Hematopoietic multipotent progenitor cell treated with erythropoietin and hydrocortisone succinate and interleukin-3 and kit ligand, for 8 days (in vitro differentiated cells): Measurements from ENCODE around the gene NFKBIB.

Experiments used
- DNase-seq: peaks from one replicate; pipeline ENCODE4 v3.0.0-alpha.2; 2015

The NFKBIB gene

DNA sequence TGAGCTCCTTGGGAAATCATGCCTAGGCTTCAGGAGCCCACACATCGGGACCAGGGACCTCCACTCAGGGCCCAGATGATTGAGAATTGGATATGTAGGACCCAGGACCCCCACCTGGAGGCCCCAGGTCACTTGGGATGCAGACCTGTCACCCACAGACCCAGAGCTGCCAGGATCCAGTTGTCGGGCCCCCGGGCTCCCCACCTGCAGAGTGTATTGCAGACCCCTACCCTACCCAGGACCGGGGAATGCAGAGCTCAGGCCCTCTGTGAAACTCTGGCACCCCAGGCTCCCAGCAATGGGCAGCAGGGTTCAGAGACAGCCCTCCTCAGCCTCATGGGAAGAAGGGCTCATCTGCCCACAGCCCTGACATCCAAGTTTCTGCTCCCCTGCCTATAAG is 5.9 kb downstream of the NFKBIB start:
- DNase-seq = no peak

DNA sequence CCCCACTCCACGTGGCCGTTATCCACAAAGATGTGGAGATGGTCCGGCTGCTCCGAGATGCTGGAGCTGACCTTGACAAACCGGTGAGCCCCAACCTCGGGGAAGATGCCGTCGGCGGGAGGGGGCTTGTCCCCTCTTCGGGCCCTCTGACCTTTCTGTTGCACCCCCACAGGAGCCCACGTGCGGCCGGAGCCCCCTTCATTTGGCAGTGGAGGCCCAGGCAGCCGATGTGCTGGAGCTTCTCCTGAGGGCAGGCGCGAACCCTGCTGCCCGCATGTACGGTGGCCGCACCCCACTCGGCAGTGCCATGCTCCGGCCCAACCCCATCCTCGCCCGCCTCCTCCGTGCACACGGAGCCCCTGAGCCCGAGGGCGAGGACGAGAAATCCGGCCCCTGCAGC is 7.5 kb downstream of the NFKBIB start:
- no peak for DNase-seq

DNA sequence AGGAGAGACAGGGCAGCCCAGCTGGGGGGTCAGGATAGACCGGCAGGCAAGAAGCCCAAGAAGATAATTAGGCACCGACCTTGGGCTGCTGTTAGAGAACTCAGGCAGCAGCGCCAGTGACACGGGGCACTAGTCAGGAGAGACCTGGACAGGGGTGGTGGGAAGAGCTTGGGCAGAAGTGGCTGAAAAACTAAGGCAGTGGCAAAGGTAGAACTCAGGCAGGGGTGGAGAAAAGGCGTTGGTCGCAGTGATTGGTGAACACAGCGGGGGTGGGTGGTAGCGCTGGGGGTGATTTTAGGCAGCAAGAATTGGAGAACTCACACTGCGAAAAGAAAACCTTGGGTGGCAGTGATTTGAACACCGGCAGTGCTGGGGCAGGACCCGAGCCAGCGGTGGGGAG is 7.9 kb downstream of the NFKBIB start:
- no peak for DNase-seq

DNA sequence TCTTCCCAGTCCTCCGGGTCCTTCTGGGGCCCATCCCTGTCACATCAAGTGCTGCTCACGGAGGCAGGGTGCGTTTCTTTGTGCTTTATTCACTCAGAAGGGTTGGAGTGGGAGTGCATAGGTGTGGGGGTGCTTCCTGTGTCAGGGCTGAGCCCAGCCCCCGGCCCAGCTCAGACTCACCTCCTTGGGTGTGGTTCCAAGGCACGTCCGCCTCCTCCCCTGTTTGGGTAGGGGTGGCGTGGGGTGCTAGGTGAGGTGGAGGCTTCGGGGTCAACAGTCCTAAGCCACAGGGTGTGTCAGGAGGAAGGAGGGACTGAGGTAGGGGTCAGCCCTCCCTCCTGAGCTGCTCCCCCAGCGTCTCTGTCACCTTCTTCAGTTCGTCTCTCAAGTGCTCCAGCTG is 9.1 kb downstream of the NFKBIB start:
- no peak for DNase-seq

DNA sequence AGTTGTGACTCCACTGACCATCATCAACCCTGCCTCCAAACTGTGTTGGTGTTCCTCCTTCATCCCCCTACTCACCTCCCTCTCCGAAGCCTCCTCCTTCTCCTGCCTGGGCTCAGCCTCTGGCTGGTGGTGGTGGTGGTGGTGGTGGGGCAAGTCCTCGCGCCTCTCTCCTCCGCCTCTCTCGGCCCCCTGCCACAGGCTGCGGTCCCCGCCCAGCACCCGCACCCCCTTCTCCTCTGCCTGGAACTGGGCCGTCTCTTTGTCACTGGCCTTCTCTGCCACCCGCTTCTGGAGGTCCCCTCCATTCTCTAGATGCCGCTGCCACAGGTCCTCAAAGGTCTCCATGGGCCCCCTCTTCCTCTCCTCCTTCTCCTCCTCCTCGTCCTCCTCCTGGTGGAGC is 10.7 kb downstream of the NFKBIB start:
- DNase-seq = no peak

DNA sequence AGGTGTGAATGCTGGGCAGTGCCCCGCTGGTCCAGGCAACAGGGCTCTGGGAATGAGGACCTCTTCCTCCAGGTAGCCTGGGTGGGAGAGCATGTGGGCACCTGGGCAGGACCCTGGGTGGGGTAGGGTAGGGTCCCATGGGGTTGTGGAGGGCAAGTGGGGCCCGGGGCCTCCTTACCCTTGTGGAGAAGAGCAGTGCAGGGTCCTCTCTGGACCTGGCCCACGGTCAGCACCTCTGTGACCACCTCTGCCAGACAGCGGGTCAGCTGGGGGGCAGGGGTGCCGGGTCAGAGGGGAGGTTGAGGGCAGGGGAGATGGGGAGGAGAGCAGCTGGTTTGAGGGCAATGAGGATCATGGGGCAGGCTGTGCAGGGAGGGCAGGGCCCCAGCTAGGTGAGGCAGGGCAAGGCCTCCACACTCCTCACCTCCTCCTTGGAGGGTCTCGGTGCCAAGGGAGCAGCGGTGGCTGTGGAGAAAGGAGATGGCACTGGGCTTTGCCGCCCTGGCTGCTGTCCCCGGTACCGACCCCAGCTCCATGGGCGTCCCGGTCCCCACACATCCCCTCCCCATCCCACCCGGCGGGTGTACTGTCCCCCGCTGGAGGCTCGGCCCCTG is 11.7 kb downstream of the NFKBIB start:
- DNase-seq = no peak

DNA sequence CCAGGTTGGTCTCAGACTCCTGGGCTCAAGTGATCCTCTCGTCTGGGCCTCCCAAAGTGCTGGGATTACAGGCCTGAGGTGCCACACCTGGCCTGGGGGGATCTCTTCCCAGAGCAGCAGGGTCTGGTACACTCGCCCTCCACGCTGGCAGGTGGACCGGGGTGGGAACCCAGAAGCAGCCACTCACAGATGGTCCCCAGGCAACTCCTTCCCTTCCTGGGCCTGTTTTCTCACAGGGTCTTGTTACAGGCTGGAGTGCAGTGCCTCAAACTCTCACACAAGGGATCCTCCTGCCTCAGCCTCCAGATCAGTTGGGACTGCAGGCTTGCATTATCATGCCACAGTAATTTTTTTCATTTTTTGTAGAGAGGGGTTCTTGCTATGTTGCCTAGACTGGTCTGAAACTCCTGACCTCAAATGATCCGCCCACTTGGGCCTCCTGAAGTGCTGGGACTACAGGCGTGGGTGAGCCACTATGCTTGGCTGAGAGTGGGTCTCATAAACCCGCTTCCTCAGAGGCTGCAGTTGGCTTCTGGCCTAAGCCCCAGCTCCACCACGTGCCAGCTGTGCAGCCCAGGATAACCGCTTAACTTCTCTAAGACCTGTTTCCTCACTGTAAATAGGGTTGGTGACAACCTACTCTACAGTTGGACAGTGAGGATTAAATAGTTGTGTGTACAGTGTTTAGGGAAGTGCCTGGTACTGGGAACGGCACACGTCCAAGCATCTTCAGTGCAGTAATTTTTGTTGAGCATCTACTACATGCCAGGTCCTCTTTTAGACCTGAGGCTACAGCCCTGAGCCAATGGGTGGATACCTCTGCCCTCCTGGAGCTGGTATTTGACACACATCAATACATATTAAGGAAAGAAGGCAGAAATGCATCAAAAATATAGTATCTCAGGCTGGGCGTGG is 13.1 kb downstream of the NFKBIB start:
- peak; percentile 44 for DNase-seq

DNA sequence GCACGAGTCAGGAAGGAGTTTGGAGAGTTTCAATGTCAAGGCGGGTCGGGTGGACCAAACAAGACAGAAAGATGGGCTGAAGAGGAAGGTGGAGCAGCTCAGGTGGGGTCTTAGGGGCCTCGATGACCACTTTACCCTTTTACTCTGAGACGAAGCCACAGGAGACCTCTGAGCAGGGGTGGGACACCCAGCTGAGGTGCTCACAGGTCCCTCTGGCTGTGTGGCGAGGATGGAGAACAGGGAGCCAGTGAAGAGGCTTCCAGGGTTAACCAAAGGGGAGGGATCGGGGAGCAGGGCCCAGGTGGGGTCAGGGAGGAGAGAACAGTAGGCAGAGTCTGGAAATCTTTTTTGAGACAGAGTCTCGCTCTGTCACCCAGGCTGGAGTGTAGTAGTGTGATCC is 14.2 kb downstream of the NFKBIB start:
- no peak for DNase-seq

DNA sequence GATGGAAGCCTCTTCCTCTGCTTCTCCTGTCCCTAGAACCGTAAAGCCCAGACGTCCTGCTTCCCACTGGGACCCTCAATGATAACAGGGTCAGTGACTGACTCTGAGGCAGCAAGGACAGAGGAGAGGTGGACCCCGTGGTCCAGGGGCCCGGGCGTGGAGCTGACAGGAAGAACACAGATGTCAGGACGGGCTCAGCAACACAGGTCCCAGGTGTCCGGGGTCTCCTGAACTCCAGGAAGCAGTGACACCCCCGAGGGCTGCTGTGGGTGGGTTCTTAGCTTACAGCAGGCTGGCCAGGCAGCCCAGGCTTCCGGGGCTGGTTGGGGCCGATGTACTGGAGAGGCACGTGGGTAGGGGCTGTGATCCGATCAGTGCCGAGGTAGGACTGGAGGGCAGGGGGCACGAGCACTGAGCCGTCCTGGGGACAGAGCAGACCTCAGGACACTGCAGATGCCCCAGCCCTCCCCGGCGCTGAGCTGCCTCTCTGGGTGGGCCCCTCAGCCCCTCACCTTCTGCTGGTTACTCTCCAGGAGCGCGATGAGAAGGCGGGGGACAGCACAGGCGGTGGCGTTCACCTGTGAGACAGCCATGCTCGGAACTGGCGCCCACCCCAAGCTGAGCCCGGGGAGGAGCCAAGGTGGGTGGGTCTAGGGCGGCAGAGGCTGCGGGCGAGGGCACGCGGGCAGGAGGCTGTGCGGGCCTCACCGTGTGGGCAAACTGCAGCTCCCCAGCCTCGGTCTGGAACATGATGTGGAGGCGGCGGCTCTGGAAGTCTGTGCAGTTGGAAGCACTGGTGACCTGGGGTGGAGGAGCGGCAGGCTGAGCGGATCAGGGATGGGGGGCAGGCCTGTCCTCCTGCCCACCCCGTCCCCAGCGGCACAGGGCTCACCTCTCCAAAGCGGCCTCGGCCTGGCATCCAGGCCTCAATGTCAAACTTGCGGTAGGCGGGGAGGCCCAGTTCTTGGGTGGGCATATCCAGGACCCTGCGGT is 15.9 kb downstream of the NFKBIB start:
- no peak for DNase-seq

DNA sequence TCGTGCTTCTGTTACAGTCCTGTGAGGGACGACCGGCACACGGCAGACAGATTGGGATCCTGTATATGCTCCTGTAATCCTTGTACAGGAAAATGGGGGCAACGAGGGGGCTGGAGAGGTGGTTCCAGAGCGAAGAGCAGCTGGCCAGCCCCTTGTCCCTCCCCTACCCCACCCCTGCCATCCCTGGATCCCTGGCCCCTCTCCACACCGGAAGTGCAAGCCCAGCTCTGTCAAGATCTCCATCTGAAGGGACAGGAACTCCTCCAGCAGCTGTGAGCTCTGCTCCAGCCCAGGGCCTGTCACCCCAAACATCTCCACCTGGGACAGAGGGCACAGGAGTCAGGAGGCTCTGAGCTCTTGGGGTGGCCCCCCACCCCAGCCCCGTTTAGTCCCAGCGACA is 17.7 kb downstream of the NFKBIB start:
- no peak for DNase-seq

DNA sequence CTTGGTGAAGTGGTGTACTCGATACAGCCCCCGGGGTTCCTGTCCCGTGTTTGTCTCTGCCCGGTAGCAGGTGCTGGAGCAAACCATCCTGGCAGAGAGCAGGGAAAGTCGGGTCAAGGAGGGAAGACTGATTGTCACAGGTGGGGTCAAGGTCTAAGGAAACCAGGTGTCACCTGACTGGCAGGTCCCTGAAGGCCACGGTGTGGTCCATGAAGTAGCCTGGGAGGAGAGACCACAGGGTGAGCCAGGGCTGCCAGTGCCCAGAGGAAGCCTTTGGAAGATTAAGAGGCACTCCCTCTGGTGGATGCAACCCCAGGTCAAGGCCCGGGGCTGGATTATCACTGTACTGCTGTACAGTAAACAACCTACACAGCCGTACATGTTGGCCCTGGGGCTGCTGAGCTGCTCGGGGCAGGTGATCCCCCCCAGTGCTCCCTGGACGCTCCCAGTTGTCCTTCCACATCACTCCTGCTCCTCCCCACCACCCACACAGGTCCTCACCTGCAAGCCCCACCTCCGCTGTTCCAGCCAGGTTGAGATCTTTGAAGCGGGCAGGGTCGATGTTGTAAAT is 18.2 kb downstream of the NFKBIB start:
- peak; percentile 38 for DNase-seq

DNA sequence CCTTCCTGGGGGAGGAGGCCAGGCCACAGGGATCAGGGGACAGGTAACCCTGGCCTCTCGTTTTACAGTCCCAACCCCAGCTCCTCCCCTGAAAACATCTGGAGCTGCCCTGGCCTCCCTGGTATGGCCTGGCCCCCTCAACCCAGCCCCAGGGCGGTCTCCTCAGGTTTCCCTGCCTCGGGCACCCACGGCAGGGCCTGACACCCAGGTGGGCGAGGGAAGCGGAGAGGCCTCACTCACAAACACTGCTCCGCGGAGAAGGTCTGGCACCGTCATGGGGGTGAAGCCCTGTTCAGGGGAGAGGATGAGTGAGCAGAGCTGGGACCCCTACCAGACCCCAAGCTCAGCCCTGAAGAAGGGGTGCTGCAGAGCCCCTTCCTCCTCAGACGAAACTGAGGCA is 18.8 kb downstream of the NFKBIB start:
- no peak for DNase-seq

DNA sequence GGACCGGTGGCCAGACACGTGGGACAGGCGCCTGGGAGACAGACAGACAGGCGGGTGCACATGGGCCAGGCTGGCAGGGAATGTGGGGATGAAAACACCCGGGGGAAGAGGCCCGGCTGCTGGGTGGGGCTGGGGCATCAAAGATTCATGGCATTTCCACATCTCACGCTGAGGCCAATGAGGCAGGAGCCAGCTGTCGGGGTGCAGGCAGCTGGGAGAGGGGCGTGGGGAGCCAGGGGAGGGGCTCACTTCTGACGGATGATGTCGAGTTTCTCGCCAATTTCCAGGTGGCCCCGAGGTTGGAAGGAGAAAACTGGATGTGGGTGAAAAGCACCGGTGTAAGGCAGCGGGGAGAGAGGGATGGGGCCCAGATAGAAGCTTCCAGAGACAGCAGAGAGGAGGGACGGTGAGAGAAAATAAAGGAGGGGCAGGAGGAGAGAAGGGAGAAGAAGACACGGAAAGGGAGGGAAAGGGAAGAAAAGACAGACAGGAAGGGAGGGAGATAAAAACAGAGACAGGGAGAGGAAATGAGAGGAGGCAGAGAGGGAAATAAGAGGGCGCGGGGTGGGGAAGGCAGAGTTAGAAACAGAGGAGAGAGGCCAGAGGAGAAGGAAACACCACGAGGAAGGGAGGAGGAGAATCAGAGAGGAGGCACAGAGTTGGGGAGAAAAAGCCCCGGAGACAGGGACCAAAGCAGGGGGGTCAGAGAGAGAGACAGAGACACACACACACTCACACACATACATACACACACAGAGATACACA is 20.2 kb downstream of the NFKBIB start:
- no peak for DNase-seq

DNA sequence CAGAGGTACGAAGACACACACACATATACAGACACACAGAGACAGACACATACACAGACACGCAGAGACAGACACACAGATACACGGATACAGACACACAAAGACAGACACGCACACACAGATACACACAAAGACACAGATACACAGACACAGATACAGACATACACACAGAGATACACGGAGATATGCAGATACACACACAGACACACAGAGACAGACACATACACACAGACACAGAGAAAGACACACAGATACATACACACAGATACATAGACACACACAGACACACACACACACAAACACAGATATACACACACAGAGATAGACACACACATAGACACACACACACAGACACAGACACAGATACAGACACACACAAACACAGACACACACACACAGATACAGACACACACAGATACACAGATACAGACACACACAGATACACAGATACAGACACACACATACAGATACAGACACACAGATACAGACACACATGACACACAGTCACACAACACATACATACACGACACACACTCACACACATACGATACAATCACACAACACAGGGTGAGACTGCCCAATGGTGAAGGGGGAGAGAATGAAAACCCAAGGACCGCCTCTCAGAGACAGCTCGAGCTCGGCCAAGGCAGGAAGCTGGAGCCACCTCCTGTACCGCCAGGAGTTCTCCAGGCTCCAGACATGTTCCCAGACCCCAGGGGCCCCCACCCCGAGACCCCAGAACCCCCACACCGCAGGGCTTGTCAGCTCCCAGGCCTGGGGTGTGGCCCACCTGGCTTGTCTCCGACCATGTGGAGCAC is 21.0 kb downstream of the NFKBIB start:
- DNase-seq = no peak

DNA sequence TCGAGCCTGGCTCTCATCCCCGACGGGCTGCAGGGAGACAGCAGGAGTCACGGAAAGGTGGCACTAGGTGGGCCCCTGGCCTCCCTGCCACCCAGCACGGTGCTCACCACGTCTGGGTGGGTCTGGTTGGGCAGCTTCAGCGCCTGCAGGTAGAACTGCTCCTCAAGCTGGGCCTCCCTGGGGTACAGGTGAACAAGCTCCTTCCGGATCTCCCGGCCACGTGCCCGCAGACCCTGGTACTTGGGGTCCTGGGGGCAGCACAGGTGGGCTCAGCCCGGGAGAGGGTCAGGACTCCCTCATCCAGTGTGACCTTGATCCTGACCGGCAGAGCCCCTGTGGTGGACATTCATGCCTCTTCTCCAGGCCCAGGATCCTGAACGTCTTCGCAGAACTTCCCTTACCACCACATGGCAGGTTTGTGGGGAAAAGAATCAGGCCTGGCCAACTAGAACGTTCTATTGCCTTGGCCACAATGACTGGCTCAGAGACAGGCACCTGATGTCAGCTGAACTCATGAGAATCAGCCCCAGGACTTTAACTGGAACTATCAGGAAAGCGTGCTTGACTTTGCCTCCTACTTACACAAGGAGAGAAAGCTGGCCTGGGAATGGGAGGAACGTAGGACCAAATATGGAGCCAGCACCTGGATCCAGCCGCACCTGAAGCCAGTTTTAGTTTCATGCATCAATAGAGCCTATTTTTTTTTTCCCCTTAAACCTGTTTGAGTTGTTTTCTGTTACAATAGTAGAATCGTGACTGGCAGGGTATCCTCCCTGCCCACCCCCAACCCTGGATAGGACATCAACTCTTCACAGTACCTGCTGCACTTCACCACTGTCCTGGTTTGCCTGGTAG is 21.9 kb downstream of the NFKBIB start:
- no peak for DNase-seq

DNA sequence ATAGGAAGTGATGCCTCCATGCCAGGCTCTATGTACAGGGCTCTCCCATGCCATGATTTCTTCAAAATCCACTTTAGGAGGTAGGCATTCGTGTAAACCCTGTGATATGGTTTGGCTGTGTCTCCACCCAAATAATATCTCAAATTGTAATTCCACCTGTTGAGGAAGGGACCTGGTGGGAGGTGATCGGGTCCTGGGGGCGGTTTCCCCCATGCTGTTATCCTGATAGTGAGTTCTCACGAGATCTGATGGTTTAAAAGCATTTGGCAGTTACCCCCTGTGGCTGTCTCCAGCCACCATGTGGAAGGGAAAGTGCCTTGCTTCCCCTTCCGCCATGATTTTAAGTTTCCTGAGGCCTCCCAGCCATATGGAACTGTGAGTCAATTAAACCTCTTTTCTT is 22.7 kb downstream of the NFKBIB start:
- DNase-seq = peak; percentile 12

DNA sequence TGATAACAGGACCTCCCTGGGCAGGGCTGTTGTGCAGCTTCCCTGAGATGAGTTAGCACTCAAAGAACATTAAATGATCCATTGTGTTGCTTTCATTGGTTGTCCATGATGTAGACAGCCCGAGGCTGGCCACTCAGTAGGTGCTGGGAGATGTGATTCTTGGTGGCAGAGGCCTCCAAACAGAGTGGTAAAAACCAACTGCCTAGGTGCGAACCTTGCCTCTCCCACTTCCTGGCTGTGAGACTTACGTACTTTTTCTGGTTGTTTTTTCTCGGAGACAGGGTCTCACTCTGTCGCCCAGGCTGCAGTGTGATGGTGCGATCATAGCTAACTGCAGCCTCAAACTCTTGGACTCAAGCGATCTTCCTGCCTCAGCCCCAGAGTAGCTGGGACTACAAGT is 24.6 kb downstream of the NFKBIB start:
- no peak for DNase-seq

DNA sequence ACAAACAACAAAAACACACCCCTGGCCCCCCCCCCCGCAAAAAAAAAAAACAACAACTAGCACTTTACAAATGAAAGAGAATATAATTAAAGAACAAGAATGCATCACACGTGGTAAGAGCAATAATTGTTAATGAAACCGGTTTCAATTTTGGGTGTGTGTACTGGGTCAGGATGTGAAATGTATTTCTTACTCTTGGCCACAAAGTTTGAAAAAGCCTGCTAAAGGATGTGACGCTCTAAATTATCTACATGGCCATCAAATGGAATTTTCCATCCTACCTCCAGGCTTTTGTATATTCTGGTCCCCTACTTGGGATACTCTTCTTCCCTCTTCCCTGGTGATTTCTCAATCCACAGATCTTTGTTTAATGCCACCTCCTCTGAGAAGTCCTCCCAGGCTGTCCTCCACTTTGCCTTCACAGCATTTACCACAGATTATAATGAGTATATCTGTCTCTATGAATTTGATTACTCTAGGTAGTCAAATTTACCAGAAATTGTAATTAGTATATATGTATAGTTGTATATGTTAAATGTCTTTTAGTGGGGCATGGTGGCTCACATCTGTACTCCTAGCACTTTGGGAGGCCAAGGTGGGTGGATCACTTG is 28.7 kb downstream of the NFKBIB start:
- no peak for DNase-seq

DNA sequence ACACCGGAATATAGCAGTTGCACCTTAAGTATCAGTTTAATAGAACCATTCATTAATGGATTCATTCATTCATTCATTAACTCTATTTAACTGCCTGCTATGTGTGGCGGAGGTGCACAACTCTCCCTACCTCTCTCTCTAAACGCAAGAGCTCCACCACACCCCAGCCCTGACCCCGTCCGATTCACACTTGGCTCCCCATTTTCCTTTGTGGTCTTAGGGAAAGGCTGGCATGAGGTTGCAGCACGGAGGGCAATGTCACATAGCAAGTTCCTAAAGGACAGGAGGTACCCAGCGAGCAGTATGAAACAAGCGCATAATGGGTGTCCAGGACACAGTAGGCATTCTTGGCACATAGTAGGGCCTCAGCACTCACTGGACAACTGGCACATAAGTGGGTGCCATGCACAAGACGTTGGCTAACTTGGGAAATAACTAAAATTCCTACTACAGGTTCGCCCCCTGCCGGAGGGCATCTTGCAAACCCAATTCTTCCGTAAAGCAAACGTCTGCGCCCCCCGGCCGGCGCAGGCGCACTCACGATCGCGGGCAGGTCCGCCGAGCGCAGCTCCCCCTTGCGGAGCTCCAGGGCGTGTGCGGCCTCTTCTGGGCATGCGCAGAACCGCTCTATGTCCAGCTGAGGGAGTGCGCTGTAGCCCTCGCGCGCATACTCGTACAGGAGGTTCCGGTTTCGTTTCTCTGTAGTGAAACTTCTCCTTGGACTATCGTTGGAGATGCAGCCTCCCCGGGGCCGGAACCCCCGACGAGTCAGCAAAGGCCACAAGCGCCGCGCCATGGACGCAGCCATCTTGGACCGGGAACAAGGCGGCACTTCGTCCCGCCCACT is 30.4 kb downstream of the NFKBIB start, which contains the start of gene SARS2:
SARS2 (minus strand) TSS at position 835 of the 847 bp plus-strand sequence; CDS start at position 808, 27 bp downstream.
- peak; percentile 95 for DNase-seq
